Fibroblast of villous mesenchyme (primary cell): ENCODE data around the gene DNM3. TPM values are rescaled to one million over a fixed set of nuclear protein-coding genes. Genes with fewer than 3 reads are reported as not detected.

ENCODE experiments used
- DNase-seq: peaks from one replicate; pipeline ENCODE4 v3.0.0-alpha.2; 2010; ENCODE audit warnings: low read depth
- H3K4me3 ChIP-seq: 2 replicates; pipeline ENCODE4 v1.5.1; 2011; ENCODE audit warnings: low read depth, mild to moderate bottlenecking, low read length
- total RNA-seq: library from RNA; depleted of rRNA; stranded (reverse); fragments of >200 nt; gene quantifications from 2 replicates; pipeline ENCODE4 v1.2.3, GENCODE V29; 2012
- TF ChIP-seq, protein P1 (sequence below): IDR thresholded peaks from 2 replicates; pipeline ENCODE4 v1.5.1; 2012; ENCODE audit warnings: low read depth, mild to moderate bottlenecking, low read length; ENCODE audit not compliant: insufficient read depth

DNM3 gene
- total RNA-seq, 1 donor, result 2.2 TPM

DNA sequence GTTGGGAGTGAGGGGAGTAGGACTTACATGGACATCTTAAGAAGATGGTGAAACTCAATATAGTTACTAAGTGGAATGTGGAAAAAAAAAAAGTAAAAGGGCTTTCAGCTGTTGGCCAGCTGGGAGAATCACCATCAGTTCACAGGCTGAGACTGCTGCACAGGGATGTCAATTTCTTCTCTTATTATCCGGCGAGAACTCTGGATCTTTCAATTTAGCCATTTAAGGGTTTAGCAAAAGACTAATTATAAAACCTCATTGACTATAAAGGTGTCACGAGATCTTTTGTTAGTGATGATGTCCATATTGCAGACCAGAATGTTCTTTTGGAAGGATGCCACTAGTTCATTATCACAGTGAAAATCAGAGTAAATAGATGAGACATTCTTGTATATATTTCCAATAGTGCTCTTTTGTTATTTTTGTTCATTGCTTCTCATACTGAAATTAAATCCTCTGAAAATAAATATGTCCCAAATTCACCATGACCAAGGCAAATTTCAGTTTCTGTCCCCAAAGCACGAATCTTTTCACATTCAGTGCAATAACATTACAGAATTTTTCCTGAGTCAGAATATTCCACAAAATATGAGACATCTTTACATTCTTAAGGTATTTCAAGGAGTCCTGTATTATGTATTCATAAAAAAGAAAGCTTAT is 266.1 kb downstream of the DNM3 start:
- TF ChIP-seq, protein P1, sequence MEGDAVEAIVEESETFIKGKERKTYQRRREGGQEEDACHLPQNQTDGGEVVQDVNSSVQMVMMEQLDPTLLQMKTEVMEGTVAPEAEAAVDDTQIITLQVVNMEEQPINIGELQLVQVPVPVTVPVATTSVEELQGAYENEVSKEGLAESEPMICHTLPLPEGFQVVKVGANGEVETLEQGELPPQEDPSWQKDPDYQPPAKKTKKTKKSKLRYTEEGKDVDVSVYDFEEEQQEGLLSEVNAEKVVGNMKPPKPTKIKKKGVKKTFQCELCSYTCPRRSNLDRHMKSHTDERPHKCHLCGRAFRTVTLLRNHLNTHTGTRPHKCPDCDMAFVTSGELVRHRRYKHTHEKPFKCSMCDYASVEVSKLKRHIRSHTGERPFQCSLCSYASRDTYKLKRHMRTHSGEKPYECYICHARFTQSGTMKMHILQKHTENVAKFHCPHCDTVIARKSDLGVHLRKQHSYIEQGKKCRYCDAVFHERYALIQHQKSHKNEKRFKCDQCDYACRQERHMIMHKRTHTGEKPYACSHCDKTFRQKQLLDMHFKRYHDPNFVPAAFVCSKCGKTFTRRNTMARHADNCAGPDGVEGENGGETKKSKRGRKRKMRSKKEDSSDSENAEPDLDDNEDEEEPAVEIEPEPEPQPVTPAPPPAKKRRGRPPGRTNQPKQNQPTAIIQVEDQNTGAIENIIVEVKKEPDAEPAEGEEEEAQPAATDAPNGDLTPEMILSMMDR, result no peak
- no peak overlapping the region for H3K4me3 ChIP-seq
- peak; percentile 70 for DNase-seq

DNA sequence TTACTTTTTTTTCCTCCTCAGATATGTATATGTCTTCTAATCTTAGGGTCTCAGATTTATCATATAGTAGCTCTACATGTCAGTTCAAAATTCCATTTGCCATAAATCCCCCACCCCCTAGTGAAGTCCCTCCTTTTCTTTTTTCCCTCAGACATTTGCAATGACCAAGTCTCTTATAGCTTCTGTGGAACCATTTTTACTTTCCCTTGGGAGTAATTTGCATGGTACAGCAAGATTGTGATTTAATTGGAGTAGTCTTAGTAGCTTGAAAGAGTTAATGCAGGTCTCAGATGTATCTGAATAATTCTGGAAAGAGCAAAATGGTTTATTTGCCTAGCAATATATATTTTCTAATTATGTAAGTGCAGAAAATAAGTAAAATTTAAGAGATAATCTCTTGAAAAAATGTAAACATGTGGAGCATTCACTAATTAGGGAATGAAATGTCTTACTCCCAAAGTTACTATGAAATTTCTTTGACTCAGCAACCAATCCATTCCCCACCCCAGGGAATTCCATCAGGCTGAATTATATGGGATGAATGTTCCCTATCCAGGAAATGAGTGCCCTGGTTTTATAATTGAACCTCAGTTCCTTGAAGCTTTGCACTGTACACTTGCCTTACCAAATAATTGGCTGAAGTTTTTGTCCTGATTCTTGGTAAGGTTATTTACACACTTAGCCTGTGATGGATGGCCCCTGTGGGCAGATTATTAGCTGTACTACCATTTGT is 267.0 kb downstream of the DNM3 start:
- TF ChIP-seq, protein P1, result no peak
- no peak for DNase-seq
- no peak overlapping the region for H3K4me3 ChIP-seq

DNA sequence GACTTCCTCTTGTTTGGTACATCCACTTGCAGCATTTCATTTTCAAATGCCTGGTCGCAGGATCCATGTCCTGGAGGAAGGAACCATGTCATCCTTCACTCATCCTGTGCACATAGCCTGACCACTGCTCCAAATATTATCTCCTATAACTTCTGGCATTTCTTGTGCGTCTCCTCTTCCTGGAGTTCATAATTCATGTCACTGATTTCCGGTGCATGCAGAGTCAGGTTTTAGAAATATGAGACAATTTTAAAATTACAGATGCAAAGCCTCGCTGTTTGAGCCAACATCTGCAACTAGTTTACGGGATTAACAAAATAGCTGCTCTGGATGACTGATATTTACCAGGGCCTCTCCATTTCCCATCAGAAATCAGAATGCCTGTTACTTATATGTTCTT is 268.1 kb downstream of the DNM3 start:
- H3K4me3 ChIP-seq, result no peak overlapping the region
- DNase-seq, result peak; percentile 54
- TF ChIP-seq, protein P1, result no peak

DNA sequence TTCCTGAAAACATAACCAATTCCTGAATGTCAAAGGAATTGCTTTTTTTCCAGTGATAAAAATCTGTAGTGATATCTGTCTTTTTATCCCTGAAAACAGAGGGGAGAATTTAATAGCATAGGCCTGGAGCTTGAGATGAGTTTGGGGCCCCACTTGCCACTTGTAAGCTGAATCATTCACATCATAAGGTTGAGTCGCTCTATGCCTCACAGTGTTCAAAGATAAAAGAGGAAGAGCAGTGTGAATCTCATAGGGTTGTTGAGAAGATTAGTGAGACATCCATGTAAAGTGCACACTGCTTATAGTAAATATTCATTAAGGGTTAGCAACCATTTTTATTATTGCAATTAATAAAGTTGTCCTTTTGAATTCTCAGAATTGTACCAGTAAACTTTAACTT is 271.3 kb downstream of the DNM3 start:
- no peak for DNase-seq
- TF ChIP-seq, protein P1, result no peak
- H3K4me3 ChIP-seq, result no peak overlapping the region

DNA sequence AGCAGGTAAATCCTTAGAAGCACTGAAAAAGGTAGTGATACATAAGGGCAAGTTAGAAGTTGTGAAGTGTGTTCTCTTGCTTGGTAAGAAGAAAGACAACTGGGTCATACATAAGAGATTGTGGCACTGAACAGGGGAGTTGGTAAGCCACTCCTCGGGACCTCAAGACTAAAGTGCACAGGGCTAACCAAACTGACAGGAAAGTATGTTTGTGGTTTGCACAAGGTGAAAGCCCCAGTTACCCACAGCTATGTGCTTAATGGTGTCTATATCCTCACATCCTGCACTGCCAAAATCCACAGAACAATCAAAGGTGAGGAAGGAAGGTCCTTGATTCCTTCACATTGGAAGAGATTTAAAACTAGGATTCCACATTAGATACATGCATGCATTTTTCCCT is 276.5 kb downstream of the DNM3 start:
- DNase-seq, result no peak
- no peak overlapping the region for H3K4me3 ChIP-seq
- TF ChIP-seq, protein P1, result no peak

DNA sequence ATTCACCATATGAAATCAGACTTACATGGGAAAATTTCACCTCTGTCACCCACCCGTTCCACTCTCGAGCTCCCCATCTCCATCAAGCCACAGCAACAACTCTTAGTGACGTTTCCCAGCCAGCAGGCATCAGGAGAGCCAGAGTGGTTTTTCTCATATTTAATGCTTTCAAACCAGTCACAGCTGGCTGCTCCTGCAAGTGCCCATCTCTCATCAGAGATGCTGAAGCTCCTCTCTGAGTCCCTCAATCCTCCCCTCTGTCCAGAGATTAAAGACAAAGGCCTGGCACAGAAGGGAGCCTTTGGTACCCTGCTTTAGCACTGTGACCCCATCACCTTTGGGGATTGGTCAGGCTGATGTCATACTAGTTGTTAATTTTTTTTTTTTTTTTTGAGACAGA is 277.3 kb downstream of the DNM3 start:
- DNase-seq, result no peak
- H3K4me3 ChIP-seq, result no peak overlapping the region
- TF ChIP-seq, protein P1, result no peak

DNA sequence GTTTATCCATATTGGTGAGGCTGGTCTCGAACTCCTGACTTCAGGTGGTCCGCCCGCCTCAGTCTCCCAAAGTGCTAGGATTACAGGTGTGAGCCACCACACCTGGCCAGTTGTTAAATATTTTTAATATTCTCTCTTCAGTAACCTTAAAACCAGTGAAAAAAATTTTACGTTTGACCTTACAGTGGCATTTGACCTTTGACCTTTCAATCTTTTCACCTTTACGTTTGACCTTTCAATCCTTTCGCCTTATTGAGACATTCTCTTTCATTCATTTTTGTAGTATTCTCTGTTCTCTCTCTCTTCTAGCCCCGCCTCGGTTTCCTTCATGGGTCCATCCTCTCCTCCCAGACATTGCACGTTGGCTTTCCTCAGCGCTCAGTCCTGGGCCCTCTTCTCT is 277.9 kb downstream of the DNM3 start:
- no peak overlapping the region for H3K4me3 ChIP-seq
- TF ChIP-seq, protein P1, result no peak
- DNase-seq, result no peak
